ENCODE results near the gene ATP8B1.
"Not testable (repeated sequence)": the region's sequence is repeated elsewhere in the genome, so short reads cannot be mapped to it uniquely, and the experiment has no call there.

ATP8B1 gene

DNA sequence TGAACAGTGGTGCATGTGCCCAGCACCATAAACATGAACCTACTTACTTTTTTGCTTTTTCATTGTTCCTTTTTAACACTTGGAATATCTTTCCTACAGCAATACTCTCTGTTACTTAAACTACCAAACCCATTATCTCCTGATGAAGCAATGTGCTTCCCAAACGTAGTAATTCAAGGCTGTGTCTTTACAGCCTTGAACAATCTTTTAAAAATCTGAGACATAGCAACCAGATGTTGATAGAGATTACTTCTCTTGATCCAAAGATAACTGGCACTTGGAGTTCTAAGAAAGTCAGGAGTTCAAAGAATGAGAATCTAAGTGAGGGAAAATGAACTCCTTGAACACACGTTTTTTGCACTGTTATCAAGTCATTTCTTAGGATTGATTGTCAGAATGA, 40.4 kb downstream of the ATP8B1 start:
- no peak for FAIRE-seq

DNA sequence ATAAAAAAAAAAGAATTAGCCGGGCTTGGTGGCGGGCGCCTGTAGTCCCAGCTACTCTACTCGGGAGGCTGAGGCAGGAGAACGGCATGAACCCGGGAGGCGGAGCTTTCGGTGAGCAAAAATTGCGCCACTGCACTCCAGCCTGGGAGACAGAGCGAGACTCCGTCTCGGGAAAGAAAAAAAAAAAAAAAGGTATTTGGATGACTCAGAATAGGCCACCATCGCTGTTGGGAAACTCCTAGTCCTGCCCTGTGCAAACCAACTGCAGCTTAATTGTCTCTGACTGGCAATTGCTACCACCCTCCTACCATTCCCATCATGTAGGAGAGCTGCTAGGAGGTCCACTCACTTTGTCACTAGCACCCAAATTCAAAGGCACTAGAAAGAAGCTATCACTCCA, 43.5 kb downstream of the ATP8B1 start:
- no peak for FAIRE-seq

DNA sequence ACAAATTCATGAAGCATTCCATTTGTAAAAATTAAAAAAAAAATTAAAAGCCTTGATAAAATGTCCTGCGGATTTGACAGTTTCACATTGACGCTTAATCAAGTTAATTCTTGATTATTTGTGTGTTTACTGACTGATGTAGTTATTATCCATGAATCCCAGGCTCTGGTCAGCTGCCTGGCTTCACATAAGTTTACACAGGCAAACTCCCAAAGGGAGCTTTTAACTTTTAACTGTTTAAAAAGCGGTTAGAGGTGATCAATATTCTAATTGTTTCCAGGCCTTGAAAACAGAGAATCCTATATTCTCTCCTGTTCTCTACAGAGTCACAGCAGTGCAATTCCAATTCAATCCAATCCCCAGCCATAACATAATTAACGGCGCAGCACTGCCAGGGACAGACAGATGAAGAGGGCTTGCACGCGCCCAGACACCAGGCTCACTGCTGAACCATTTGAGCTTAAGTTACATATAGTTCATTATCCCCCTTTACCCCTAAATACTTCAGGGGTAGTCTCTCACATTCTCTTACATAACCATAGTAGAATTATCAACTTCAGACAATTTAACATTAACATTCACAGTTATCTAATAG, 47.5 kb downstream of the ATP8B1 start:
- FAIRE-seq, result no peak

DNA sequence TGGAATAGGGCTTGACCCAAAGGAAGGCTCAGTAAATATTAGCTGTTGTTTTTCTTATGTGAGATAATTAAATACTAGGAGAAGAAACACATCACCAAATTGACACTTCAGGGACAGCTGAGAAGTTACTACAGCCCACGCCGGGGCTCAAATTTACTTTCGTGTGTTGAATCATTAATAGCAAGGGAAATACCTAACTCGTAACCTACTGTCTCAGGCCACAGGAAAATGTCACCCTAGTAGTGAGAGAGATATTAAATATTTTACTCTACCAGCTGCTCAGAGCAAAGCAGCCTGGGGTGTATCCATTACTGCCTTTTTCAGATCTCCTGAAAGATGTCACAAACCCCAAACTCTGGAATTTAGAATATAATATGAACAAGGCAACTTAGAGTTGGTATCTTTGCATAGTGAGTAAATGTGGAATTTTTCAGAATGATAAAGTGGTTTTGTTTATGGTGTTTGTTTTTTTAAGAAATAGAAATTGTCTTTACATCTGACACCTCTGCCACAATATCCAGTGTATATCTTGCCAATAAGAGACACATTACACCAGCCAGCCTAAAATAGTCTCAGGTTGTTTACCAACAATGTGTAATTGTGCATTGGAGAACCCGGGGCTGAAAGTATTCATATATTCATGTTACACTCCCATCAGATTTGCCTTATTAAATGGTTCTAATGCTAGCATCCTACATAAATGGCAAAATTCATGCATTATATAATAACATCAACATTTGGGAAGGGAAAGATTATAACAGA, 48.4 kb downstream of the ATP8B1 start:
- FAIRE-seq, result no peak

DNA sequence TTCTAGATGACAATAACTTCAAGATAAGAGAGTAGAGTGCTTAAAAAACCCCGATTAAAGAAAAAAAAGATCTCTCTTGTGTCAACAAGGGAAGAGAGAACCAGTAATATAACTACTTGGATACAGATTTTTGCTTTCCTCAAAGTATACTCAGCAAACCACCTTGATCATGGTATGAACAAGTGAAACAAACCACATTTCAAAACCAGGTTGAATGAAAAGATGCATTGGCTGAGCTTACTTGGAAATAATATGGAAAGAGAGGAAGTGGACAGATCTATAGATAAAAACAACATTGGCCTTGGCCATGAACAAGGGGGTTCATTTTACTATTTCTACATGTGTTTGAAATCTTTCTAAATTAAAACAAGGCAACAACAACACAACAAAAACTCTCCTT, 50.1 kb downstream of the ATP8B1 start:
- FAIRE-seq, result no peak

DNA sequence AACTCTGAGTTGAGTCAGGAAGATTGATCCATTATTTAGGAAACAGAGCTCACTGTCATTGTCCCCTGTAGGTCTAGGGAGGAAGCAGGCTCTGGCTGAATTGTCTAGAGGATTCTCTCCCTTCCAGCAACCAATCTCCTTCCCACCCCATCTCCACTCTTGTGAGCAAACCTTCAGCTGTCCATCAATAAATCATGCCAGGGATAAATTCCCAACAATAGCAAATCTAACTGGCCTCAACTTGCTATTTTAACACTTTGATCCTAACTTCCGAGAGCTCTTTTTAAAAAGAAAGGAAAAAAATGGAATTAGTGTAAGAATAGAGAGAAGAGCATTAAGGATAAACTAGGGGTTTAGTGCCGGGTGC, 53.5 kb downstream of the ATP8B1 start:
- FAIRE-seq, result no peak

DNA sequence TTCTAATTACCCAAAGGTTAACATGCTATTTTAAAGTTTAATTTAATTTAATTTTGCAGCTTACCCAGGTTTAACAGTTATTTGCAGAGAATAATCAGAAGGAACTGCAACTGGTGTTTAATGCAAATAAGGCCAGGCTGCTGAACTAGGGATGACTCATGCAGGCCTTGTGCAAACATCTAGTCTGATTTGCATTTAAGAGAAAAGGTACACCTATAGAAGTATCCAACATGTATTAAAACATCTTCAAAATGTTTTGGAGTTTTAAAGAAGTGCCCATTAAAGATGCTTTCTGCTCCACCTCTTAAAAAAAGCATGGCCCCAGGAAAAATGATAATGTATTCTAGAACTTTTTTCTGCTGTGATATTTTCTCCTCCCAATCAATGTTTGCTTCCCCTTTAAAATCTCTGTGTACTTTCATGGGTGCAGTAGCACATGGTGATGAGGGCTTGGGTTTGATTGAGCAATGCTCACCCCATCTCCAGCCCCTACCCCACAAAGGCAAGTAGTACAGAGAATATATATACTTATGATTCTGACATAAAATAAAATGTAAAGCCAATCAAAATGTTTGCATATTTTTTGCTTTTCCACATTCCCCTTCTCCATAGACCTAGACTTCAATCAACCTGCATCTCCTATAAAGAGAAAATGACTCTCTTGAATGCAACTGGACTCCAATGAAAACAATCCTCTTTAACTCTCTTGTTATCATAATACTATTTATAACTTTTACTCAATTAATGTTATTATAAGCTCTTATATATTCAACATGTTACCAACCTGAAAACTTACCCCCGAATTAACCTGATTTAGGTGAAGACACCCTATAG, 54.1 kb downstream of the ATP8B1 start:
- FAIRE-seq, result no peak

DNA sequence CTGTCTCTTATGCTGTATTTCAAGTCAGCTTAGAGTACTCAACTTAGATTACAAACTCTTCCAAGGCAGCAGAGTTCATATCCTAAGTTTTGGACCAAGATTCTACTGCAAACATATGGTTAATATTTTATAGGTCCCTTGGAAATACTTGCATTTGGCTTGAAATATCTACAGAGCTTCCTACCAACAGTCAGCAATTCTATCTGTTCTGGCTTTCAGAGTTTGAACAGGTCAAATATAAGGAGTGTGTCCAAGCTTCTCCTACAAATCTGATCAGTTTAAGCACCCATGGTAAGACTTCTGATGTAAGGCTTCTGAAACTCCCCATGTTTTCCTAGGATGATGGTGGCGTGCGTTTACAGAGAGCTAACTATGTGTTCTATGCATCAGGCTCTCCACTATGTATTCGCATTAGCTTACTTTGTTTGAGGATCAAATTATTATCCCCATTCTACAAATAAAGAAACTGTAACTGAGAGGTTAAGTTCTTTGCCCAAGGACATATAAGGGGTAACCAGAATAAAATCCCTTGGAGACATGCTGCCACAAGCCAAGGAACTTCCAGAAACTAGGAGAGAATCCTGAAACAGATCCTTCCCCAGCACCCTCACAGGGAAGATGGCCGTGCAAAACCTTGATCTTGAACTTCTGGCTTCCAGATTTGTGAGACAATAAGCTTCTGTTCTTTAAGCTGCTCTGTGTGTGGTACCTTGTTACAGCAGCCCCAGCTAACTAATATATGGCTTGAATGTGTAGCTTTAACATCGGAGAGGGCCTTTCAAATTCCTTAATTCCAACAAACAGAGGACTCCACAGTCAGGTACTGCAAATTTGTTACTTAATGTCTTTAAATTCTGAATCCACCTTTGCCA, 55.1 kb downstream of the ATP8B1 start:
- FAIRE-seq, result no peak

DNA sequence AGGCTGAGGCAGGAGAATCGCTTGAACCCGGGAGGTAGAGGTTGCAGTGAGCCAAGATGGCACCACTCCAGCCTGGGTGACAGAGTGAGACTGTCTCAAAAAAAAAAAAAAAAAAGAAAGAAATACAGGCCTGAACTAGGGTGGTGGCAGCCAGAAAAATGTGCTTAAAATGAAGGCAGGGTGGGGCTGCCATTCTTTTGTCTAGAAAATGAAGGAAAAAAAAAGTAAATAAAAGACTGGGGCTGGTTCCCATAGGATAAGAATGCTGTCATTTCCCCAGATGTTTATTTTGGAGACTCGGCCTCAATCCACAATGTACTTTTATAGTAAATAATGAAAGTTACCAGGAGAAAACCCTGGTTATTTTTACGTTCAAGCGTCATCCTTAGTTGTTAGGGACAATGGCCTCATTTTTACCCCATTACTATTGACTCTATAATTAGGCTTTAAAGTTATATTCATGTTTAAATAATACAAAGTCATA, 58.9 kb downstream of the ATP8B1 start:
- no peak for FAIRE-seq

DNA sequence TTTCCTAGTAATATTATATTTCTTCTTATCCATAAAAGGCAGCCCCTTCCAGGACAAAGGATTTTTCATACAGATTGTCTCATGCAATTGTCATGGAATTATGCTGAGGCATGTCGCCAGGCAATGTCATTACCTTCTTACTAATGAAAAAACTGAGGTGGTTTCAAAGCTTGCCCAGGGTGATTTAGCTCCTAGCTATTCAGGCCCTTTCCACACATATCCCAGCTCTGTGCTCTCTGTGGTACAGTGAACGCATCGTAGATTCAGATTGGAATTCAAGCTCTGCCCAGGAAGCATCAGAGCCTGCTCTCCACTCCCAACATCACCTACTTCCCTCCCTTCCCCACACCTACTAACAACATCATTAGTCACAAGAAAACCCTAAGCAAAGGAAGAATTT, 60.1 kb downstream of the ATP8B1 start:
- FAIRE-seq, result no peak

DNA sequence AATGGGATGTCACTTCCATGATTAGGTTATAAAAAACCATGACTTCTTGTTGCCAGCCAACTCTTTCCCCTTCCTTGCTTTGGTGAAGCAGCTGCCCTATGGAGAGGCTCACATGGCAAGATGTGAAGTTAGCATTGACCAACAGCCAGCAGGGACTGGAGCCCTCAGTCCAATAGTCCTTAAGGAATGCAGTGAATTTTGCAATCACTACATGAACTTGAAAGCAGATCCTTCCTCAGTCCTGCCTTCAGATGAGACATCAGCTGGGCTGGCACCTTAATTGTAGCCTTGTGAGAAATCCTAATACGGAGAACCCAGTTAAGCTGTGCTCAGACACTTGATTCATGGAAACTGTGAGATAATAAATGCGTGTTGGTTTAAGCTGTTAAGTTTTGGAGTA, 61.8 kb downstream of the ATP8B1 start:
- FAIRE-seq, result no peak

DNA sequence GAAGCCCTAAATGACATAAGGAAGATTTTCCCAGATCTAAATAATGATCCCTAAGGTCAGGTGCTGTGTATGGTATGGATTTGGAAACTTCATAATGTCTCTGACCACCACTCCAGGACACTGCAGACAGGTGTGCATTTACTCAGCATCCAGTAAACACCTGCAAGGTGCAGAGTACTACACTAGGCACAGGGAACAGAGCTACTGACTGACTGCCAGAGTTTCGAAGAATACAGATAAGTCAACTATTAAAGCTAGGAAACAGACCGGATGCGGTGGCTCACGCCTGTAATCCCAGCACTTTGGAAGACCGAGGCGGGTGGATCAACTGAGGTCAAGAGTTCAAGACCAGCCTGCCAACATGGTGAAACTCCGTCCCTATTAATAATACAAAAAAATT, 65.0 kb downstream of the ATP8B1 start:
- no peak for FAIRE-seq

DNA sequence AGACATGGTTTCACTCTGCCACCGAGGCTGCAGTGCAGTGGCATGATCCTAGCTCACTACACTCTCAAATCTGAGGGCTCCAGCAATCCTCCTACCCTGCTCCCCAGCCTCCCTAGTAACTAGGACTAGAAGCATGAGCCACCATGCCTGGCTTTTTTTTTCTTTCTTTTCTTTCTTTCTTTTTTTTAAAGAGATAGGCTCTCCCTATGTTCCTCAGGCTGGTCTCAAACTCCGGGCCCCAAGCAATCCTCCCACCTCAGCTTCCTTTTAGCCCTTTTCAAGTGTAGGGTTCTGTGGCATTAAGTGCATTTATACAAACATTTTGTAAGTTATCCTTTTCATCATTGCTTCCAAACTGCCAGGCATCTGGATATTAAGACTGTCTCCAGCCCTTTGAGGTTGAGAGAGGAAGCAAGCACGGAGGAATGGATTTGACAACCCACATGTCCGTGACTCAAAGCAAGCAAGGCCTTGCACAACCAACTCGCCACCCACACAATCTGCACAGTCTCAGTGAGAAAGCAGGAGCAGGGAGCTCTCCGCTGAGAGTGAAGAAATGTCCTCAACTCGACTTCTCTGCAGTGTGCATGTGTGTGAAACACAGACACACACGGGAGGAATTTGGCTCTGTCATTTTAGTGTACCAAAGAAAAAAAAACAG, 65.6 kb downstream of the ATP8B1 start:
- FAIRE-seq, result no peak

DNA sequence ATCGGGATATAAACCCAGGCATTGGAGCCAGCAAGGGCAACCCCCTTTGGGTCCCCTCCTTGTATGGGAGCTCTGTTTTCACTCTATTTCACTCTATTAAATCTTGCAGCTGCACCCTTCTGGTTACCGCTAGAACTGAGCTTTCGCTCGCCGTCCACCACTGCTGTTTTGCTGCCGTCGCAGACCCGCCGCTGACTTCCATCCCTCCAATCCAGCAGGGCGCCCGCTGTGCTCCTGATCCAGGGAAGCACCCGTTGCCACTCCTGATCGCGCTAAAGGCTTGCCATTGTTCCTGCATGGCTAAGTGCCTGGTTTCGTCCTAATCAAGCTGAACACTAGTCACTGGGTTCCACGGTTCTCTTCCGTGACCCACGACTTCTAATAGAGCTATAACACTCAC, 68.1 kb downstream of the ATP8B1 start:
- FAIRE-seq, result not testable (repeated sequence)

DNA sequence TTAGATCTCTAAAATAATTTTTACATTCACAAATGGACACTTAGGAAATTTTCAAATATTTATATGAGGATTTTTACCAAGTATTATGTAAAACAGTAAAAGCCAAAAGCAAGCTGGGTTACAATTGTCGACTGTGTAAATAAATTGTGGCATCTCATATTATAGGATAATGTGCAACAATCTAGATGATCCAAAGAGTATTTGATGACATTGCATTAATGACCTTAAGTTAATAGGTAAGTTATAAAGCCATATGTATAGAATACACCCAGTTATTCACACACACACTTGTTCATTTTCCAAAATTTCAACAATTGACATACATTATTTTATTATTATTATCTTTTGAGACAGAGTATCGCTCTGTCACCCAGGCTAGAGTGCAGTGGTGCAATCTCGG, 69.3 kb downstream of the ATP8B1 start:
- FAIRE-seq, result no peak

DNA sequence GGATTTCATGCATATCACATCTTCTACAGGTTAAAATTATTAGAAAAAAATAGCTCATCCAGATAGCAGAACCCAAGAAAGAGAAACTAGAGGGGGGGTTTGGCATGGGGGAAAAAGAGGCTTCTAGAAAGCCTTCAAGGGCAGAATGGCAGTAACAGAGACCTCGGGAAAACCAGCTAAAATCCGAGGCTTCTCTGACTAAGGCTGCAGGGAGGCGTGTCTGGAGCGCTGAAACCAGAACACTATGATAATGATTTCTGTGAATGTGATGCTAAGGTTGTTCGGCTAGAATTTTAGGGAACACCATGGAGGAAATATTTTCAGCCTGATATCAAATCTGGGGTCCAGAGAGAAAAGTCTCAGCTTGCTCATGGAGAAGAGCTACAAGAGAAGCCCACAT, 73.0 kb downstream of the ATP8B1 start:
- no peak for FAIRE-seq

DNA sequence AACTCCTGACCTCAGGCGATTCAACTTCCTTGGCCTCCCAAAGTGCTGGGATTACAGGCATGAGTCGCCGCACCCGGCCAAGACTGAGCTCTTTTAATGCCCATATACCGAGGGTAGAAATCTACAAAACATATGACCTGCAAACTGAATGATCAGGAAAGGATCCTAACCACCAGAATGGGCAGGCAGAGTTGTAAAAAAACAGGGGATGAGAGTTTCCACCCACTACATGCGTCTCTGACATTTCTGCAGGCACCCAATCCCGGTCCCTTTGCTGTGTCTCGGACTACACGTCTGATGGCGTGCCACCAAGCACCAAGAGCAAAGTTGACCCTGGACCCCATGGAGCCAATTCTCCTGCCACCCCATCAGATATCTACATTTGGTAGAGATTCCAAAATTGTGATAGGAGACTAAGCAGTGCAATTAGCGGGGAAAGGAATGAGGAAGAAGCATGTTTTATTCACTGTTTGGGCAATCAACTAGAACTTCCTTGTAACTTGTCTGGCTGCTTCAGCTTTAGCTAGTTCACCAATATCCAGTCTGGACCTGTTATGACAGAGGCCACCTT, 74.1 kb downstream of the ATP8B1 start:
- no peak for FAIRE-seq

DNA sequence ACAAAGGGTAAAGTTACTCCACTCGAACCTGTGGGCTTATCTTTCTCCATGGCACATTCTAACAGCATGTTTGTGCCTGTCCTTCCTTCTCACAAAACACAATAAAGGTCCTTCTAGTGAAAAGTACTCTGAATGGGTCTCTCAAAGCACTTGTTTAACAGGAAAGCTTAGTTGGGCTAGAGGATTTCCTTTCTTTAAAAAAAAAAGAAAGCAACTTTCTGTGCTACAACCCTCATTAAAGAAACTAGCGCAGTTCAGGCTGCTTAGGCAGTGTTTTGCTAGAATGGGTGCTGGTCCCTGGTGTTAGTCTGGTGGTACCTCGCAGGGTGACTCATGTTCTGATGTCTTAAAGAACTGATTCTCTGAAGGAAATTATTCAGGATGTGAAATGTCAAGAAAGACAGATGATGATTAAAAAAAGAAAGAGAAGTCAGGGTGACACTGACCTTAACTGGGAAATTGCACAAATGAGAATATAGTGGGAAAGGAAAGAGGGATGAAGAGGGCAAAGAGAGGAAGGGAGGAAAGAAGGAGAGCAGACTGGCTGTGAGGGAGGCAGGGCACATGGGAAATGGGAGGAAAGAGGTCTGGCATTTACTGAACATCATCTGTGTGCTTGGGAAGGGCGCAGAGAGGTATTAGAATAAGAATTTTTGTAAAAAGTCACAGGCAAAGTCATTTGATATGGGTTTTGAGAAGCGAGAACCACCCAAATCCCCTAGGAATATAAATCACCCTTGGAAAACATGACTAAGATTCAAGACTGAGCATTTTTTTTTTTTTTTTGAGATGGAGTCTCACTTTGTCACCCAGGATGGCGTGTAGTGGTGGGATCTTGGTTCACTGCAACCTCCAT, 74.9 kb downstream of the ATP8B1 start:
- FAIRE-seq, result no peak

DNA sequence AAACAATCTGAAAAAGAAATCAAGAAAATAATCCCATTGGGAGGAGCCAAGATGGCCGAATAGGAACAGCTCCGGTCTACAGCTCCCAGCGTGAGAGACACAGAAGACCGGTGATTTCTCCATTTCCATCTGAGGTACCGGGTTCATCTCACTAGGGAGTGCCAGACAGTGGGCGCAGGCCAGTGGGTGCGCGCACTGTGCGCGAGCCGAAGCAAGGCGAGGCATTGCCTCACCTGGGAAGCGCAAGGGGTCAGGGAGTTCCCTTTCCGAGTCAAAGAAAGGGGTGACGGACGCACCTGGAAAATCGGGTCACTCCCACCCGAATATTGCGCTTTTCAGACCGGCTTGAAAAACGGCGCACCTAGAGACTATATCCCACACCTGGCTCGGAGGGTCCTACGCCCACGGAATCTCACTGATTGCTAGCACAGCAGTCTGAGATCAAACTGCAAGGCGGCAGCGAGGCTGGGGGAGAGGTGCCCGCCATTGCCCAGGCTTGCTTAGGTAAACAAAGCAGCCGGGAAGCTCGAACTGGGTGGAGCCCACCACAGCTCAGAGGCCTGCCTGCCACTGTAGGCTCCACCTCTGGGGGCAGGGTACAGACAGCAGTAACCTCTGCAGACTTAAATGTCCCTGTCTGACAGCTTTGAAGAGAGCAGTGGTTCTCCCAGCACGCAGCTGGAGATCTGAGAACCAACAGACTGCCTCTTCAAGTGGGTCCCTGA, 83.7 kb downstream of the ATP8B1 start:
- not testable (repeated sequence) for FAIRE-seq

DNA sequence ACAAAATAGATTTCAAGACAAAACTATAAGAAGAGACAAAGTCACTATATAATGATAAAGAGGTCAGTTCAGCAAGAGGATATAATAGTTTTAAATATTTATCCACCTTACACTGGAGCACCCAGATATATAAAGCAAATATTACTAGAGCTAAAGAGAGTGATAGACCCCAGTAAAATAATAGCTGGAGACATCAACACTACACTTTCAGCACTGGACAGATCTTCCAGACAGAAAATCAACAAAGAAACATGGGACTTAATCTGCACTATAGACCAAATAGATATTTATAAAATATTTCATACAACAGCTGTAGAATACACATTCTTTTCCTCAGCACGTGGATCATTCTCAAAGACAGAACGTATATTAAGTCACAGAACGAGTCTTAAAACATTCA, 86.6 kb downstream of the ATP8B1 start:
- FAIRE-seq, result no peak

Data from TTC549 (cell line).